ENCODE data around the gene CHST13.
A peak's percentile ranks its signal among the peaks of the same experiment; 100 is the strongest.

The CHST13 gene

GRCh38 chr3:126539558-126540250 is 15.7 kb downstream of the CHST13 start (continued):
- TF ChIP-seq ZSCAN18 (tag by site-specific recombination; IDR thresholded peaks at IDR 0.05) (no peak), ZNF791 (tag by site-specific recombination; IDR thresholded peaks at IDR 0.05) (no peak), ZNF692 (tag by site-specific recombination; IDR thresholded peaks at IDR 0.05) (no peak)

- Histone ChIP-seq H3K9me3 (ENCODE audit: control insufficient read depth, insufficient read depth, low read depth, low read length) (no peaks in the 10 kb centered on the region), H3K4me1 (ENCODE audit: control insufficient read depth, insufficient read depth, low read length) (no peaks in the 10 kb centered on the region), H3K36me3 (ENCODE audit: control insufficient read depth in 2 of 2, insufficient read depth in 1 of 2, low read length in 2 of 2) (no peaks in the 10 kb centered on the region), H3K27ac (ENCODE audit: extremely low read depth, low read depth, low read length) (no peak overlapping the region), H3K4me3 (ENCODE audit: low read depth, low read length) (no peak overlapping the region)
- ChIA-PET POLR2A (no interaction called here), CTCF (no interaction called here)
- 0 out of 2 replicates have a peak, but pooled peaks have one; percentile 9 for TF ChIP-seq PRDM10 (tag by site-specific recombination; IDR thresholded peaks at IDR 0.05)
- TF ChIP-seq AEBP2 (tag by site-specific recombination; IDR thresholded peaks at IDR 0.05; ENCODE audit: borderline replicate concordance): no peak
- TF ChIP-seq ZNF112 (tag by site-specific recombination; IDR thresholded peaks at IDR 0.05): no peak
Observed at GRCh38 chr3:126540342-126540849, 16.4 kb downstream of the CHST13 start.

- Histone ChIP-seq H3K4me3 (ENCODE audit: low read depth, low read length) (no peak overlapping the region), H3K4me1 (ENCODE audit: control insufficient read depth, insufficient read depth, low read length) (no peaks in the 10 kb centered on the region), H3K27ac (ENCODE audit: extremely low read depth, low read depth, low read length) (no peak overlapping the region), H3K9me3 (ENCODE audit: control insufficient read depth, insufficient read depth, low read depth, low read length) (no peaks in the 10 kb centered on the region), H3K36me3 (ENCODE audit: control insufficient read depth in 2 of 2, insufficient read depth in 1 of 2, low read length in 2 of 2) (no peaks in the 10 kb centered on the region)
- ChIA-PET CTCF (no interaction called here), POLR2A (no interaction called here)
- TF ChIP-seq FEZF1 (tag by site-specific recombination; IDR thresholded peaks at IDR 0.05): no peak
- no peak for TF ChIP-seq ZBTB10 (tag by site-specific recombination; IDR thresholded peaks at IDR 0.05)
- no peak for TF ChIP-seq ZIC2 (tag by site-specific recombination; IDR thresholded peaks at IDR 0.05)
- TF ChIP-seq HOXC10 (CRISPR knock-in tag; IDR thresholded peaks at IDR 0.05): no peak
- no peak for TF ChIP-seq ZNF175 (tag by site-specific recombination; IDR thresholded peaks at IDR 0.05)
- no peak for TF ChIP-seq IKZF3 (tag by site-specific recombination; IDR thresholded peaks at IDR 0.05)
- no peak for TF ChIP-seq ZNF214 (tag by site-specific recombination; IDR thresholded peaks at IDR 0.05; ENCODE audit: borderline replicate concordance)
- no peak for TF ChIP-seq ZNF621 (tag by site-specific recombination; IDR thresholded peaks at IDR 0.05)
Observed at GRCh38 chr3:126540951-126541627, 17.1 kb downstream of the CHST13 start.
